A673 (cell line): ENCODE measurements around the gene PDPN.

Experiments
- EZH2 ChIP-seq: fragments of 200-600 bp; sonication (generic); IDR thresholded peaks from 2 replicates; pipeline ENCODE4 v1.6.1; 2017; ENCODE audit warnings: borderline replicate concordance, low read depth, mild to moderate bottlenecking, mixed read lengths, antibody characterized with exemption, low read length; ENCODE audit not compliant: poor library complexity, severe bottlenecking
- TF ChIP-seq, protein P1 (sequence below): fragments of 300-800, 200-600 bp; sonication (generic); conservative IDR thresholded peaks from 2 replicates; pipeline ENCODE4 v1.5.1; 2017; ENCODE audit warnings: low read depth, mild to moderate bottlenecking, antibody characterized with exemption, low read length, moderate library complexity, mixed read lengths

DNA sequence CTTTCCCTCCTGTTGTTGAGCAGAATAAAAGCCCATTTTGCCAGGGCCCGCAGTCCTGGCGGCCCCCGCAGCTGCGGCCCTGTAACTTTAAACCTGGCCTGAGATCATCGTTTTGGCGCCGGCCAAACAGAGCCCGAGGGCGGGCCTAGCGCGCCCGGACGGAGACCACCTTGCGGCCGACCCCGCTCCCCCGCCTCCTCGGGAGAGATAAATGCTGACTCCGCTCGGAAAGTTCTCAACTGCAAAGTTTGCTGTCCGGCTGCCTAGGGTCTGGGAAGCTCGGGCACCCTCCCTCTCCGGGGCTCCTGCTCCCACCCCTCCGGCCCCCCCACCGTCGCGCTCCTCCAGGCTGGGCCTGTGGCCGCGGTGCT lies at the start of gene PDPN:
- TF ChIP-seq, protein P1, sequence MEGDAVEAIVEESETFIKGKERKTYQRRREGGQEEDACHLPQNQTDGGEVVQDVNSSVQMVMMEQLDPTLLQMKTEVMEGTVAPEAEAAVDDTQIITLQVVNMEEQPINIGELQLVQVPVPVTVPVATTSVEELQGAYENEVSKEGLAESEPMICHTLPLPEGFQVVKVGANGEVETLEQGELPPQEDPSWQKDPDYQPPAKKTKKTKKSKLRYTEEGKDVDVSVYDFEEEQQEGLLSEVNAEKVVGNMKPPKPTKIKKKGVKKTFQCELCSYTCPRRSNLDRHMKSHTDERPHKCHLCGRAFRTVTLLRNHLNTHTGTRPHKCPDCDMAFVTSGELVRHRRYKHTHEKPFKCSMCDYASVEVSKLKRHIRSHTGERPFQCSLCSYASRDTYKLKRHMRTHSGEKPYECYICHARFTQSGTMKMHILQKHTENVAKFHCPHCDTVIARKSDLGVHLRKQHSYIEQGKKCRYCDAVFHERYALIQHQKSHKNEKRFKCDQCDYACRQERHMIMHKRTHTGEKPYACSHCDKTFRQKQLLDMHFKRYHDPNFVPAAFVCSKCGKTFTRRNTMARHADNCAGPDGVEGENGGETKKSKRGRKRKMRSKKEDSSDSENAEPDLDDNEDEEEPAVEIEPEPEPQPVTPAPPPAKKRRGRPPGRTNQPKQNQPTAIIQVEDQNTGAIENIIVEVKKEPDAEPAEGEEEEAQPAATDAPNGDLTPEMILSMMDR, result no peak
- no peak for TF ChIP-seq EZH2
